ENCODE measurements around the gene NIM1K. TPM values are rescaled to one million over a fixed set of nuclear protein-coding genes. Genes with fewer than 3 reads are reported as not detected.
"Not testable (repeated sequence)": the region's sequence is repeated elsewhere in the genome, so short reads cannot be mapped to it uniquely, and the experiment has no call there.

NIM1K gene
- total and polyA plus RNA-seq, 2 donors (not counting 1 experiment from before 2014, with no cell fraction given), result 1.7 to 14.7 TPM

- no peaks in the 10 kb centered on the region for H3K79me2 ChIP-seq (ENCODE audit: control insufficient read depth, insufficient read depth, low read length)
- no peak overlapping the region for H3K4me2 ChIP-seq (ENCODE audit: extremely low read depth, insufficient read depth, low read length)
- H4K20me1 ChIP-seq (ENCODE audit: control insufficient read depth, extremely low read depth, insufficient read depth, low read length), result no peaks in the 10 kb centered on the region
- no peaks in the 10 kb centered on the region for H3K36me3 ChIP-seq (ENCODE audit: control insufficient read depth, insufficient read depth, low read length)
- TF ChIP-seq EZH2 (IDR thresholded peaks at IDR 0.05; ENCODE audit: low read length, missing control alignments) (no peak), CTCF (conservative IDR thresholded peaks at IDR 0.05 in 1 of 2, IDR thresholded peaks at IDR 0.05 in 1 of 2; ENCODE audit: low read depth in 1 of 2, low read length in 2 of 2) (no peak)
- no peak for DNase-seq (ENCODE audit: low read depth in 2 of 2)
- no peaks in the 10 kb centered on the region for H3K4me1 ChIP-seq (ENCODE audit: control insufficient read depth, extremely low read depth, insufficient read depth, low read length)
- H3K9me3 ChIP-seq (ENCODE audit: control insufficient read depth, insufficient read depth, low read depth, low read length), result no peaks in the 10 kb centered on the region
- H3K4me3 ChIP-seq (replicated peaks in 1 of 4; ENCODE audit: control extremely low read depth in 1 of 4, insufficient read depth in 1 of 4, low read depth in 3 of 4, low read length in 4 of 4), result no peak overlapping the region
- H3K9ac ChIP-seq (ENCODE audit: insufficient read depth, low read length), result no peak overlapping the region
- no peak overlapping the region for H3K27ac ChIP-seq (ENCODE audit: insufficient read depth, low read length)
- peaks cover 6% of the 10 kb centered on the region for H3K27me3 ChIP-seq (ENCODE audit: control insufficient read depth, insufficient read depth, low read length)
- H2AFZ ChIP-seq (ENCODE audit: low read length), result no peak overlapping the region
Measured at GRCh38 chr5:43258116-43258515, 66.1 kb downstream of the NIM1K start.

- not testable (repeated sequence) for H3K9ac ChIP-seq (ENCODE audit: insufficient read depth, low read length); DNase-seq (ENCODE audit: low read depth in 2 of 2); H3K4me2 ChIP-seq (ENCODE audit: extremely low read depth, insufficient read depth, low read length); H3K9me3 ChIP-seq (ENCODE audit: control insufficient read depth, insufficient read depth, low read depth, low read length); H3K27ac ChIP-seq (ENCODE audit: insufficient read depth, low read length); H3K79me2 ChIP-seq (ENCODE audit: control insufficient read depth, insufficient read depth, low read length); H3K4me3 ChIP-seq (replicated peaks in 1 of 4; ENCODE audit: control extremely low read depth in 1 of 4, insufficient read depth in 1 of 4, low read depth in 3 of 4, low read length in 4 of 4); H2AFZ ChIP-seq (ENCODE audit: low read length); H4K20me1 ChIP-seq (ENCODE audit: control insufficient read depth, extremely low read depth, insufficient read depth, low read length); H3K36me3 ChIP-seq (ENCODE audit: control insufficient read depth, insufficient read depth, low read length); H3K4me1 ChIP-seq (ENCODE audit: control insufficient read depth, extremely low read depth, insufficient read depth, low read length); H3K27me3 ChIP-seq (ENCODE audit: control insufficient read depth, insufficient read depth, low read length)
Measured at GRCh38 chr5:43262269-43262668, 70.2 kb downstream of the NIM1K start.

- no peak for DNase-seq (ENCODE audit: low read depth in 2 of 2)
- H3K79me2 ChIP-seq (ENCODE audit: control insufficient read depth, insufficient read depth, low read length), result no peaks in the 10 kb centered on the region
- H3K36me3 ChIP-seq (ENCODE audit: control insufficient read depth, insufficient read depth, low read length), result no peaks in the 10 kb centered on the region
- H3K9me3 ChIP-seq (ENCODE audit: control insufficient read depth, insufficient read depth, low read depth, low read length), result no peaks in the 10 kb centered on the region
- no peak overlapping the region for H3K27ac ChIP-seq (ENCODE audit: insufficient read depth, low read length)
- TF ChIP-seq CTCF (conservative IDR thresholded peaks at IDR 0.05 in 1 of 2, IDR thresholded peaks at IDR 0.05 in 1 of 2; ENCODE audit: low read depth in 1 of 2, low read length in 2 of 2) (no peak), EZH2 (IDR thresholded peaks at IDR 0.05; ENCODE audit: low read length, missing control alignments) (no peak)
- no peak overlapping the region for H3K4me2 ChIP-seq (ENCODE audit: extremely low read depth, insufficient read depth, low read length)
- H3K4me1 ChIP-seq (ENCODE audit: control insufficient read depth, extremely low read depth, insufficient read depth, low read length), result no peaks in the 10 kb centered on the region
- no peak overlapping the region for H3K4me3 ChIP-seq (replicated peaks in 1 of 4; ENCODE audit: control extremely low read depth in 1 of 4, insufficient read depth in 1 of 4, low read depth in 3 of 4, low read length in 4 of 4)
- peaks cover 5% of the 10 kb centered on the region for H3K27me3 ChIP-seq (ENCODE audit: control insufficient read depth, insufficient read depth, low read length)
- no peak overlapping the region for H2AFZ ChIP-seq (ENCODE audit: low read length)
- no peak overlapping the region for H3K9ac ChIP-seq (ENCODE audit: insufficient read depth, low read length)
- no peaks in the 10 kb centered on the region for H4K20me1 ChIP-seq (ENCODE audit: control insufficient read depth, extremely low read depth, insufficient read depth, low read length)
Measured at GRCh38 chr5:43268188-43268820, 76.3 kb downstream of the NIM1K start.

Data from fibroblast of lung (primary cell).